Measurements from ENCODE around the gene C3orf20. TPM values are rescaled to one million over a fixed set of nuclear protein-coding genes. Genes with fewer than 3 reads are reported as not detected.
"Not testable (repeated sequence)": the region's sequence is repeated elsewhere in the genome, so short reads cannot be mapped to it uniquely, and the experiment has no call there.

The C3orf20 gene
- total and polyA plus RNA-seq, 2 of the 13 experiments (the other 11 are each of a cell fraction or from before 2014, with no cell fraction given): 0.03 to 0.04 TPM

DNA sequence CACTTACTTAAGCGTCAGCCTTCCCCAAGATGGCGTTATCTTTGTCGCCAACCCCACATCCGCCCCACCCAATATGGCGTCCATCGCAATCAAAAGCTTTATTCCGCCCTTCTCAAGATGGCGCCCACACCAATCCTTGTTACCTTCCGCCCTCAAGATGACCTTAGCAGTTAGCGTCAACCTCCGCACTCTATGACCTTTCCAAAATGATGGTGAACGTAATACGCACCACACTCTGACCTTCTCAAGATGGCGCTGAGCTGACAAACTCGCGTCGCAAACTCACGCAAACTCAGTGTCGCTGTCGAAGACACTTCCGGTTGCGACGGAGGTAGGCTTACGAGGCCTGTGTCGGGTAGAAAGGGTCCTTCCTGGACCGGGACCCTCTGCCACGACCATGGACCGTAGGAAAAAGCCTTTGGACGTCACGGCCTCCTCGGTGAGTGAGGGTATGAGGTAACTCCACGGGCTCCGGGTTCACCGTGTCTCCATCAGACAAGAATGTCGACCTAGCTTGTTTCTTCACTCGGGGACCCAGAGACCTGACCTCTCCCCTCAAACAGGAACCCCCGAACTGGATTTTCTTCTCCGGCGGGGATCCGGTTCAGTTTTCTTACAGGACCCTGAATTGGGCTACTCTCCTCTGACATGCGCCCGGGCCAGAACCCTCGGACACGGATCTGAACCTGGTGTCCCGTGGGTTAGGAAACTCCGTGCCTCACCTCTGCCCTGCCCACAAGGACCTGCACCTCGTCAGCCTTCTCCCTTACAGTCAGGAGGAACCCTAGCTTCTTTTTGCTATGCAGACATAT is 23.3 kb upstream of the C3orf20 start, which contains the start of gene CCDC174 (continued):
- no peak for TF ChIP-seq U2AF2 (IDR thresholded peaks at IDR 0.05; ENCODE audit: low read depth, low read length)
- peak; percentile 99 for TF ChIP-seq NR2C2 (CRISPR knock-in tag; IDR thresholded peaks at IDR 0.05; ENCODE audit: borderline replicate concordance)
- no peak for TF ChIP-seq ZNF558 (CRISPR knock-in tag; IDR thresholded peaks at IDR 0.05; ENCODE audit: borderline replicate concordance)
- no peak; the same call in 1 of the 2 replicates for TF ChIP-seq GTF2F1 (IDR thresholded peaks at IDR 0.05; ENCODE audit: low read length)
- TF ChIP-seq, protein P1, sequence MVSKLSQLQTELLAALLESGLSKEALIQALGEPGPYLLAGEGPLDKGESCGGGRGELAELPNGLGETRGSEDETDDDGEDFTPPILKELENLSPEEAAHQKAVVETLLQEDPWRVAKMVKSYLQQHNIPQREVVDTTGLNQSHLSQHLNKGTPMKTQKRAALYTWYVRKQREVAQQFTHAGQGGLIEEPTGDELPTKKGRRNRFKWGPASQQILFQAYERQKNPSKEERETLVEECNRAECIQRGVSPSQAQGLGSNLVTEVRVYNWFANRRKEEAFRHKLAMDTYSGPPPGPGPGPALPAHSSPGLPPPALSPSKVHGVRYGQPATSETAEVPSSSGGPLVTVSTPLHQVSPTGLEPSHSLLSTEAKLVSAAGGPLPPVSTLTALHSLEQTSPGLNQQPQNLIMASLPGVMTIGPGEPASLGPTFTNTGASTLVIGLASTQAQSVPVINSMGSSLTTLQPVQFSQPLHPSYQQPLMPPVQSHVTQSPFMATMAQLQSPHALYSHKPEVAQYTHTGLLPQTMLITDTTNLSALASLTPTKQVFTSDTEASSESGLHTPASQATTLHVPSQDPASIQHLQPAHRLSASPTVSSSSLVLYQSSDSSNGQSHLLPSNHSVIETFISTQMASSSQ (IDR thresholded peaks at IDR 0.05; ENCODE audit: low read depth): peak; percentile 63
- TF ChIP-seq, protein P1 (CRISPR knock-in tag; IDR thresholded peaks at IDR 0.05; ENCODE audit: borderline replicate concordance): peak; percentile 88; the same call in 1 of the 2 replicates
- TF ChIP-seq MTA3 (CRISPR knock-in tag; IDR thresholded peaks at IDR 0.05): no peak
- TF ChIP-seq MEIS1 (CRISPR knock-in tag; IDR thresholded peaks at IDR 0.05; ENCODE audit: borderline replicate concordance): peak; percentile 92; the same call in 1 of the 2 replicates
- no peak for TF ChIP-seq ZNF10 (CRISPR knock-in tag; IDR thresholded peaks at IDR 0.05; ENCODE audit: borderline replicate concordance, low read depth)
- TF ChIP-seq, protein P2, sequence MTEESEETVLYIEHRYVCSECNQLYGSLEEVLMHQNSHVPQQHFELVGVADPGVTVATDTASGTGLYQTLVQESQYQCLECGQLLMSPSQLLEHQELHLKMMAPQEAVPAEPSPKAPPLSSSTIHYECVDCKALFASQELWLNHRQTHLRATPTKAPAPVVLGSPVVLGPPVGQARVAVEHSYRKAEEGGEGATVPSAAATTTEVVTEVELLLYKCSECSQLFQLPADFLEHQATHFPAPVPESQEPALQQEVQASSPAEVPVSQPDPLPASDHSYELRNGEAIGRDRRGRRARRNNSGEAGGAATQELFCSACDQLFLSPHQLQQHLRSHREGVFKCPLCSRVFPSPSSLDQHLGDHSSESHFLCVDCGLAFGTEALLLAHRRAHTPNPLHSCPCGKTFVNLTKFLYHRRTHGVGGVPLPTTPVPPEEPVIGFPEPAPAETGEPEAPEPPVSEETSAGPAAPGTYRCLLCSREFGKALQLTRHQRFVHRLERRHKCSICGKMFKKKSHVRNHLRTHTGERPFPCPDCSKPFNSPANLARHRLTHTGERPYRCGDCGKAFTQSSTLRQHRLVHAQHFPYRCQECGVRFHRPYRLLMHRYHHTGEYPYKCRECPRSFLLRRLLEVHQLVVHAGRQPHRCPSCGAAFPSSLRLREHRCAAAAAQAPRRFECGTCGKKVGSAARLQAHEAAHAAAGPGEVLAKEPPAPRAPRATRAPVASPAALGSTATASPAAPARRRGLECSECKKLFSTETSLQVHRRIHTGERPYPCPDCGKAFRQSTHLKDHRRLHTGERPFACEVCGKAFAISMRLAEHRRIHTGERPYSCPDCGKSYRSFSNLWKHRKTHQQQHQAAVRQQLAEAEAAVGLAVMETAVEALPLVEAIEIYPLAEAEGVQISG (CRISPR knock-in tag; IDR thresholded peaks at IDR 0.05): peak; percentile 98

DNA sequence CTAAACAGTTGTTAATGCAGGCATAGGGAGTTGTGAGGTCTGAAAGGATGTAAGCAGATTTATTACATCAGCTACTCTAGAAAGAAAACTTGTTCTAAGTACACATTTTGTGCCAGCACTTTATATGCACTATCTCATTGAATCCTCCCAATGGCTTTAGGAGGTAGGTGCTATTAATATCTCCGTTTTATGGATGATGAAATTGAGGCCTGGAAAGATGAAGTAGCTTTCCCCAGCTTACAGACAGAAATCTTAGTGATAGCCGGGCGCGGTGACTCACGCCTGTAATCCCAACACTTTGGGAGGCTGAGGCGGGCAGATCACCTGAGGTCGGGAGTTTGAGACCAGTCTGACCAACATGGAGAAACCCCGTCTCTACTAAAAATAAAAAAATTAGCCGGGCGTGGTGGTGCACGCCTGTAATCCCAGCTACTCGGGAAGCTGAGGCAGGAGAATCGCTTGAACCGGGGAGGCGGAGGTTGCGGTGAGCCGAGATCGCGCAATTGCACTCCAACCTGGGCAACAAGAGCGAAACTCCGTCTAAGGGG is 22.5 kb upstream of the C3orf20 start:
- H3K27me3 ChIP-seq (ENCODE audit: control insufficient read depth in 1 of 2, insufficient read depth in 2 of 2, low read length in 2 of 2); intact Hi-C loops (cut with micrococcal nuclease; ENCODE audit: unreplicated experiment); in situ Hi-C loops (cut with HindIII; ENCODE audit: extremely low pct_ligation_motif_present, low pct_unique_long_range_greater_than_20kb); FAIRE-seq; H3K9me3 ChIP-seq (ENCODE audit: low read length); BruUV-seq (replicated peaks); H2AFZ ChIP-seq (ENCODE audit: low read length); ATAC-seq; CTCF ChIA-PET (ENCODE audit: low intra/inter-chr PET ratio, low total read pairs); DNase-seq (ENCODE audit: low spot score); H4K20me1 ChIP-seq (ENCODE audit: insufficient read depth, low read length): not testable (repeated sequence)
- Histone ChIP-seq H3K4me3 (replicated peaks in 1 of 3; ENCODE audit: insufficient read depth in 1 of 3, low read depth in 2 of 3, low read length in 3 of 3) (peak overlapping the region; percentile 80 to 95 (median 93)), H3K27ac (ENCODE audit: extremely low read length, insufficient read depth, low read length) (peak overlapping the region; percentile 80), H3K4me2 (ENCODE audit: low read depth, low read length) (peak overlapping the region; percentile 71), H3K9ac (ENCODE audit: insufficient read depth, low read depth, low read length) (peak overlapping the region; percentile 98), H3K79me2 (ENCODE audit: insufficient read depth, low read length) (peaks cover 26% of the 10 kb centered on the region), H3K4me1 (ENCODE audit: insufficient read depth, low read length) (peaks cover 43% of the 10 kb centered on the region), H3K36me3 (replicated peaks in 1 of 2; ENCODE audit: control insufficient read depth in 1 of 2, insufficient read depth in 2 of 2, low read length in 2 of 2) (peaks cover 5 to 30% of the 10 kb centered on the region in 2 experiments; a peak in 3 of 5 replicates)
- POLR2A ChIA-PET: interaction anchor here (1.3 to 2.7 kb wide), 4 partner anchors 8 to 554 kb away, joined by 3 to 18 read pairs (median 5); partner anchors contain the start of gene CAPN7
- 90% methylated on average over 21 of the region's 21 CpGs for WGBS (ENCODE audit: low lambda C conversion rate)

Data from HepG2 (cell line).